Embryonic facial prominence (tissue), 1 donor: ENCODE measurements around the gene ZNF723.
A peak's percentile ranks its signal among the peaks of the same experiment; 100 is the strongest.
"Not testable (repeated sequence)": the region's sequence is repeated elsewhere in the genome, so short reads cannot be mapped to it uniquely, and the experiment has no call there.

Experiments
- DNase-seq: peaks from one replicate; pipeline ENCODE4 v3.0.0-alpha.2; 2016; ENCODE audit errors: extremely low spot score

Gene ZNF723

DNA sequence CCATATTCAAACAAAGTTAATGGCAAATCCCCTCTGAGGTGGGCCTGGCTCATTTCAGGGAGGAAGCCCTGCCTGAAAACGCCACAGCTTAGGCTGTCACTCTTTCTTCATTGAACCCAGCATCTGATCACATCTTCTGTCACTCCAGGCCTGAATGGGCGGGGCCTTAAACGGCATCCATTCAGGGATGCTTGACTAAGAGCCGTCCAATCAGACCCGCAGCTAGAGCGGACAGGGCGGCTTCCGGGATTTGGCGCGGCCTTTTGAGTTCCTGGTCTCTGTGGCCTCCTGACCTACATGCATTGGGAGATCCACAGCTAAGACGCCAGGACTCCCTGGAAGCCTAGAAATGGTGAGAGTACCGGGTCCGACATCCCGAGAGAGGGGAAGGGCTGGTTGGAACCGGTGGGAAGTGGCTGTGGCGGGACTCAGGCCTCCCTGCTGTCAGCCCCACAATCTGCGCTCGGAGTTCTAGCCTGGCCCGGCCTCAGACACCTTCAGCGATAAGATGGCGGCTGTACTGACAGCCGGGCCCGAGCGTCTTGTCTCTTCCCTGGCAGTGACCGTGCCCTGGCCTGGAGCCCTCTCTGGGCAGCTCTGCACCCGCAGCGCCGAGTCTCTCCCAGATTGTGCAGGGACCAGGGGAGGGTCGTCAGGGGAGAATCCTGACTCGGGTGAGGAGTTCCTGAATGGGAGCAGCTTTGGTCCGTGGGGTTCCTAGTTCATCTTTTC, at the start of gene ZNF723:
Gene ZNF723 (plus strand): TSS at position 261 of the 732 bp plus-strand sequence. CDS start 89 bp downstream, at position 350.
- no peak for DNase-seq

DNA sequence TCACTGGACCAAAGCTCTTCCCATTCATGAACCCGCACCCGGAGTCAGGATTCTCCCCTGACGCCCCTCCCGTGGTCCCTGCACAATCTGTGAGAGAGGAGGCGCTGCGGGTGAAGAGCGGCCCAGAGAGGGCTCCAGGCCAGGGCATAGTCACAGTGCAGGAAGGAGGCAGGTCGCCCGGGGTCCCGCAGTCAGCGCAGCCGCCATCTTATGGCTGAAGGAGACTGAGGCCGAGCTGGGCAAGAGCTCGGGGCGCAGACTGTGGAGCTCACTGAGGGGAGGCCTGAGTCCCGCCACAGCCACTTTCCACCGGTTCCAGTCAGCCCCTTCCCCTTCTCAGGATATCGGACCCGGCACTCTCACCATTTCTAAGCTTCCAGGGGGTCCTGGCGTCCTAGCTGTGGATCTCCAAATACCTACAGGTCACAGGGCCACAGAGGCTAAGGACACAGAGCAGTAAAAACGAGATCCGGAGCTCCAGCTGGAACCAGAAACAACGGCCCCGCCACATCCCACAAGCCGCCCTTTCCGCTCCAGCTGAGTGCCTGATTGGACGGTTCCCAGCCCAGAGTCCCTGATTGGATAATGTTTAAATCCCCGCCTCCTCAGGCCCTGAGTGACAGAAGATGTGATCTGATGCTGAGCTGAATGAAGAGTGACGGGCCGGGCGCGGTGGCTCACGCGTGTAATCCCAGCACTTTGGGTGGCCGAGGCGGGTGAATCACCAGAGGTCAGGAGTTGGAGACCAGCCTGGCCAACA, 48.3 kb upstream of the ZNF723 start, which contains the start of gene ZNF99:
Gene ZNF99 (minus strand): TSS at position 501 of the 760 bp plus-strand sequence. CDS start 135 bp downstream, at position 366.
- DNase-seq: peak; percentile 30

DNA sequence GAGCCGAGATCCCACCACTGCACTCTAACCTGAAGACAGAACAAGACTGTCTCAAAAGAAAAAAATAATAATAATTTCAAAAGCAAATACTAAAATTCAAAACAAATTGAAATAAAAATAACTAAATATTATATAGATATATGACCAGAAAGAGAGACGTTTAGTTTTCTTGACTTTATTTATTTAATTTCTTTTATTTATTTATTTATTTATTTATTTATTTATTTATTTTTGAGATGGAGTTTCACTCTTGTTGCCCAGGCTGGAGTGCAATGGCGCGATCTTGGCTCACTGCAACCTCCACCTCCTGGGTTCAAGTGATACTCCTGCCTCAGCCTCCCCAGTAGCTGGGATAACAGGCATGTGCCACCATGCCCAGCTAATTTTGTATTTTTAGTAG, 39.2 kb upstream of the ZNF723 start:
- not testable (repeated sequence) for DNase-seq

- DNase-seq: no peak
Measured at GRCh38 chr19:22797040-22797439, 35.1 kb upstream of the ZNF723 start.

DNA sequence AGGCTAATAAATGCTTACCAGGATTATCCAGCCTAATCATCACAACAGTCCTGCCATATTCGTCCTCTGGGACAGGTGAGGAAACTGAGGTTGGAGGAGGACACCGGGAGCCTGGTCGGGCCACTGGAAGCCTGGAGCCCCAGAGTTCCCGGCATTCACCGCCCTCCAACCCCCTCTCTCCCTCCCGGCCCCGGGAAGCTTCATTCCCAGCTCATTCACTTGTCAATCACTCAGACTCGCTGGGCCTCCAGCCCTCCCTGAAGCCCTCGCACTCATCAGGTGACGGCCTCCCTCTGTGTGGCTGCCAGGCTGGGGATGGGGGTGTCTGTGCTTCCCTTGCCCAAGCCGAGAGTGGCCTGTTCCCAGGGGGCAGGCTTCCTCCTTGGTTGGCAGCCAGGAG, 25.7 kb upstream of the ZNF723 start:
- no peak for DNase-seq

DNA sequence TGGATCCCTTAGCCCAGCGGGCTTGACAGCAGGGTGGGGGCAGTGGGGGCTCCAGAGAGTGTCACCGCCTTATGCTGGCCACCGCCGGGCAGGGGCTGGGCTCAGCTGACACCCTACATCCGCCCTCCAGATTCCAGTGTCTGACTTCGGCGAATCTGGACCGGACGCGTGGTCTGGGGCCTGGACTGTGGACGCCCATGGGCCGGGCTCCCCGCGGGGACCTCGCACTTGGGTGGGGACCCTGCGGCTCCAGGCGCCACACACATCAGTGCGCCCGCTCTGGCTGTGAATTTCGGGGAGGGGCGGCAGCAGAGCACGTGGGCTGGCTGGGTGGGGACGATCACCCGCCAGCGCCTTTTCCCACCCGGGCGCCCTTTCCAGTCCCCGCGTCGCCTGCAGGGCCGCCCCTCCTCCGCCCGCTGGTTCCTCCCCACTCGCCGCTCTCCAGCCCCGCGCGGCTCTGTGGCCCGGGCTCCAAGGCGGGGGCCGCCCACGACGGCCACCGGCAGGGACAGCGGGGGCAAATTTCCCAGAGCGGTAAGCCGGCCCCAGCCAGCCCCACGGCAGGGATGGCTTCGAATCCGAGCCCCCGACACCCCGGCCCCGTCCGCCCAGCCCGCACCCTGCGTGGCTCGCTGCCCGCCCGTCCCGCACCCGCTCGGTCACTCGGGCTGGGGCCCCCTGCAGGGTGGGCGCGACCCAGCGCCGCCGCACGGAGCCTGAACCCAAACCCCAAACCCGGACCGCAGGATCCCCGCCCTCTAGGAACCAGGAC, 24.8 kb upstream of the ZNF723 start:
- DNase-seq: no peak

- DNase-seq: no peak
Measured at GRCh38 chr19:22814124-22814523, 18.0 kb upstream of the ZNF723 start.

DNA sequence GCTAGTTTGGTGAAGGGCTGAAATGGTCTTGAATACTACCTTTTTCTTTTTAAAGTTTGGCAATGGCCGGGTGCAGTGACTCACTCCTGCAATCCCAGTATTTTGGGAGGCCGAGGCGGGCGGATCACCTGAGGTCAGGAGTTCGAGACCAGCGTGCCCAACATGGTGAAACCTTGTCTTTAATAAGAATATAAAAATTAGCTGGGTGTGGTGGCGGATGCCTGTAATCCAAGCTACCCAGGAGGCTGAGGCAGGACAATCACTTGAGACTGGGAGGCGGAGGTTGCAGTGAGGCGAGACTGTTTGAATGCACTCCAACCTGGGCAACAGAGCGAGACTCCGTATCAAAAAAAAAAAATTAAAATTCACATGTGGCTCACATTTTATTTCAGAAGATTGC, 880 bp upstream of the ZNF723 start:
- DNase-seq: no peak

- not testable (repeated sequence) for DNase-seq
Measured at GRCh38 chr19:22857713-22858320, 25.7 kb downstream of the ZNF723 start.

DNA sequence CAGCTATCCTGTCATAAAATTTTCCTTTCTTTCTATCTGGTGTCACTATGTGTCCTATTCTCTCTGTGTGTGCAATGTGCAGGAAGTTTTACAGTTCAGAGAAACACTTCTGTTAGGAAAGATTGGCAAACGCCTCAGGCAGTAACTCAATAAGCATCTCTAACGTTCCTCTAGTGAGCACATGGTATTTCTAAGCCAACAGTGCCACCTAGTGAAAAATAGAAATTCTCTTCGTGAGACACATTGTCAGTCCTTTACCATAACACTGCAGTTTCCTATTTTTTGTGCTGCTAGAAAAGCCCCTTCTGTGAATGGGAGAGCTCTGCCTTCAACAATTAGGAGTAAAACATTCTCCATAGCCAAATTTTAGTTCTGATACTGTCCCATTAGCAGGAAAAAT, 50.7 kb downstream of the ZNF723 start:
- DNase-seq: no peak

- no peak for DNase-seq
Measured at GRCh38 chr19:22893855-22894270, 61.8 kb downstream of the ZNF723 start.

DNA sequence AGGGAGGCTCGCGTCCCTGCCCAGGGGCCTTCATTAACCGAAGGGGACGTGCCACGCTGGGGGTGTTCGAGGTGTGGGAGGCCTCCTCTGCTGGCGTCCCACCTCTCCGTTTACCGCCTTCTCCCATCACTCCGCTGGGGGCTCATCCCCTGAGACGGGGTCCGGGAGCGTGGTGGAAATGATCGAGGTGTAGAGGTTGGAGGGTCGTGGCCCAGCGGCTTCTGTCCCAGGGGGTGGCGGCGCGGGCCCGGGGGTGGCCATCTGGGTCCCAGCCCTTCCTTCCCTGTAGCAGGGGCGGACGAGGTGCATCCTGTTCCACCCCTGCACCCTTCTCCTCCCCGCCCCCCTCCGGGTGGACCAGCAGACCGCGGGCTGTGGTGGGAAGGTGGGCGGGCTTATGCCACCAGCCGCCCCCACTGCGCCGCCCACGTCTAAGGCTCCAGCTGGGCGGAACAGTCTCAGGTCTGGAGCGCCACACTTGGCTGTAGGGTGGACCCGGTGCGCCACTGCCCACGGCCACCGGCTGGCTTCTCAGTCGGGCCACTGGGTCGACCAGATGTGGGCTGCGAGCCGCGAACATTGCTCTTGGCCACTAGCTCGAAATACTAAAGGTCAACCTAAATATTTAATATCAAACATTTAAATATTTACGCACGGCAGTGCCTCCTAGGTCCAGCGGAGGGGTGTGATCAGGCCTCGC, 69.5 kb downstream of the ZNF723 start:
- DNase-seq: no peak
